ENCODE results near the gene NOTUM. TPM values are rescaled to one million over a fixed set of nuclear protein-coding genes. Genes with fewer than 3 reads are reported as not detected.

The NOTUM gene
- total and polyA plus RNA-seq, 9 of the 15 experiments (the other 6 are each of a cell fraction or from before 2014, with no cell fraction given): 0.03 to 14.0 (median 4.1) TPM

- TF ChIP-seq MED1 (CRISPR knock-in tag; IDR thresholded peaks at IDR 0.05; ENCODE audit: borderline replicate concordance): no peak
- TF ChIP-seq ZNF436 (CRISPR knock-in tag; IDR thresholded peaks at IDR 0.05): no peak
- no peak for TF ChIP-seq CBX1 (IDR thresholded peaks at IDR 0.05; ENCODE audit: low read depth)
- TF ChIP-seq, protein P1, sequence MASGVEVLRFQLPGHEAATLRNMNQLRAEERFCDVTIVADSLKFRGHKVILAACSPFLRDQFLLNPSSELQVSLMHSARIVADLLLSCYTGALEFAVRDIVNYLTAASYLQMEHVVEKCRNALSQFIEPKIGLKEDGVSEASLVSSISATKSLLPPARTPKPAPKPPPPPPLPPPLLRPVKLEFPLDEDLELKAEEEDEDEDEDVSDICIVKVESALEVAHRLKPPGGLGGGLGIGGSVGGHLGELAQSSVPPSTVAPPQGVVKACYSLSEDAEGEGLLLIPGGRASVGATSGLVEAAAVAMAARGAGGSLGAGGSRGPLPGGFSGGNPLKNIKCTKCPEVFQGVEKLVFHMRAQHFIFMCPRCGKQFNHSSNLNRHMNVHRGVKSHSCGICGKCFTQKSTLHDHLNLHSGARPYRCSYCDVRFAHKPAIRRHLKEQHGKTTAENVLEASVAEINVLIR (CRISPR knock-in tag; IDR thresholded peaks at IDR 0.05): no peak
- TF ChIP-seq, protein P2, sequence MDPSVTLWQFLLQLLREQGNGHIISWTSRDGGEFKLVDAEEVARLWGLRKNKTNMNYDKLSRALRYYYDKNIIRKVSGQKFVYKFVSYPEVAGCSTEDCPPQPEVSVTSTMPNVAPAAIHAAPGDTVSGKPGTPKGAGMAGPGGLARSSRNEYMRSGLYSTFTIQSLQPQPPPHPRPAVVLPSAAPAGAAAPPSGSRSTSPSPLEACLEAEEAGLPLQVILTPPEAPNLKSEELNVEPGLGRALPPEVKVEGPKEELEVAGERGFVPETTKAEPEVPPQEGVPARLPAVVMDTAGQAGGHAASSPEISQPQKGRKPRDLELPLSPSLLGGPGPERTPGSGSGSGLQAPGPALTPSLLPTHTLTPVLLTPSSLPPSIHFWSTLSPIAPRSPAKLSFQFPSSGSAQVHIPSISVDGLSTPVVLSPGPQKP (CRISPR knock-in tag; IDR thresholded peaks at IDR 0.05): no peak
- TF ChIP-seq ZBTB1 (CRISPR knock-in tag; IDR thresholded peaks at IDR 0.05; ENCODE audit: borderline replicate concordance, low read depth): no peak
- TF ChIP-seq, protein P3, sequence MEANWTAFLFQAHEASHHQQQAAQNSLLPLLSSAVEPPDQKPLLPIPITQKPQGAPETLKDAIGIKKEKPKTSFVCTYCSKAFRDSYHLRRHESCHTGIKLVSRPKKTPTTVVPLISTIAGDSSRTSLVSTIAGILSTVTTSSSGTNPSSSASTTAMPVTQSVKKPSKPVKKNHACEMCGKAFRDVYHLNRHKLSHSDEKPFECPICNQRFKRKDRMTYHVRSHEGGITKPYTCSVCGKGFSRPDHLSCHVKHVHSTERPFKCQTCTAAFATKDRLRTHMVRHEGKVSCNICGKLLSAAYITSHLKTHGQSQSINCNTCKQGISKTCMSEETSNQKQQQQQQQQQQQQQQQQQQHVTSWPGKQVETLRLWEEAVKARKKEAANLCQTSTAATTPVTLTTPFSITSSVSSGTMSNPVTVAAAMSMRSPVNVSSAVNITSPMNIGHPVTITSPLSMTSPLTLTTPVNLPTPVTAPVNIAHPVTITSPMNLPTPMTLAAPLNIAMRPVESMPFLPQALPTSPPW (CRISPR knock-in tag; IDR thresholded peaks at IDR 0.05): peak; percentile 97
- TF ChIP-seq SNAPC5 (CRISPR knock-in tag; IDR thresholded peaks at IDR 0.05): no peak
- no peak for TF ChIP-seq JUNB (CRISPR knock-in tag; conservative IDR thresholded peaks at IDR 0.05)
- no peak for TF ChIP-seq USF2 (CRISPR knock-in tag; IDR thresholded peaks at IDR 0.05)
- no peak for TF ChIP-seq ZNF79 (CRISPR knock-in tag; IDR thresholded peaks at IDR 0.05; ENCODE audit: low read depth)
- TF ChIP-seq MCM2 (IDR thresholded peaks at IDR 0.05; ENCODE audit: low read depth): no peak
- no peak for TF ChIP-seq BRD4 (IDR thresholded peaks at IDR 0.05)
- no peak for TF ChIP-seq NR2C2 (CRISPR knock-in tag; IDR thresholded peaks at IDR 0.05)
- TF ChIP-seq NR2C2 (tag; IDR thresholded peaks at IDR 0.05): no peak
- TF ChIP-seq CGGBP1 (CRISPR knock-in tag; IDR thresholded peaks at IDR 0.05): no peak
- 0 out of 2 replicates have a peak, but pooled peaks have one; percentile 15 for TF ChIP-seq SP1 (CRISPR knock-in tag; IDR thresholded peaks at IDR 0.05)
- TF ChIP-seq POLR2G (IDR thresholded peaks at IDR 0.05; ENCODE audit: low read depth, low read length): peak; percentile 72
- TF ChIP-seq ZC3H11A (IDR thresholded peaks at IDR 0.05; ENCODE audit: low read depth, low read length): no peak
- TF ChIP-seq FOXK2 (conservative IDR thresholded peaks at IDR 0.05 in 1 of 2, IDR thresholded peaks at IDR 0.05 in 1 of 2; ENCODE audit: low read depth in 2 of 2): no peak
- no peak; the same call in 1 of the 2 replicates for TF ChIP-seq RB1 (IDR thresholded peaks at IDR 0.05; ENCODE audit: low read depth)
- no peak for TF ChIP-seq SMAD3 (CRISPR knock-in tag; conservative IDR thresholded peaks at IDR 0.05)
- TF ChIP-seq ZFP30 (CRISPR knock-in tag; IDR thresholded peaks at IDR 0.05; ENCODE audit: borderline replicate concordance): no peak
- TF ChIP-seq POLR2A (conservative IDR thresholded peaks at IDR 0.05): peak; percentile 42; the same call in 1 of the 2 replicates
- TF ChIP-seq EWSR1 (IDR thresholded peaks at IDR 0.05; ENCODE audit: borderline replicate concordance, low read depth, partially characterized antibody): no peak
- no peak for TF ChIP-seq NFE2 (IDR thresholded peaks at IDR 0.05; ENCODE audit: low read depth)
Observed at GRCh38 chr17:81911277-81911961, 49.6 kb downstream of the NOTUM start, which contains the start of gene PCYT2 (continued).
